AG09309 (cell line): ENCODE measurements around the gene DPP6.

ENCODE experiments used
- DNase-seq: peaks from one replicate; pipeline ENCODE4 v3.0.0-alpha.2; 2010; ENCODE audit warnings: low read depth
- H3K4me3 ChIP-seq: 2 replicates; pipeline ENCODE4 v1.5.1; 2011; ENCODE audit warnings: mild to moderate bottlenecking, low read depth, low read length, moderate library complexity; ENCODE audit not compliant: control insufficient read depth
- CTCF ChIP-seq: IDR thresholded peaks from 2 replicates; pipeline ENCODE4 v1.5.1; 2011; ENCODE audit warnings: mild to moderate bottlenecking, low read depth, low read length, inconsistent platforms; ENCODE audit not compliant: insufficient read depth, control insufficient read depth; ENCODE audit errors: missing control alignments

The DPP6 gene

DNA sequence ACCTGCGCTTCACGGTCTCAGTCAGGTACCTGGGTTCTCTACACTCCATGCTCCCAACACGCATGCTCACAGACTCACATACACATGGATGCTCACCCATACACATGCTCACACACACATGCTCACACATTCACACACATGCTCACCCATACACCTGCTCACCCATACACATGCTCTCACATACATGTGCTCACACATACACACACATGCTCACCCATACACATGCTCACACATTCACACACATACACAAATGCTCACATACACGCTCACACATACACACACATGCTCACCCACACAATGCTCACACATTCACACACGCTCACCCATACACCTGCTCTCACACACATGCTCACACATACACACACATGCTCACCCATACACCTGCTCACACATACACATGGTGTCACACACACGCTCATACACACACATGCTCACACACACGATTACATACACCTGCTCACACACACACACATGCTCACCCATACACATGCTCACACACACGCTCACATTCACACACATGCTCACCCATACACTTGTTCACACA is 830.8 kb downstream of the DPP6 start:
- no peak overlapping the region for H3K4me3 ChIP-seq
- DNase-seq: no peak
- no peak for TF ChIP-seq CTCF

- no peak for DNase-seq
- H3K4me3 ChIP-seq: no peak overlapping the region
- no peak for TF ChIP-seq CTCF
Observed at GRCh38 chr7:154884348-154884920, 832.2 kb downstream of the DPP6 start.

GRCh38 chr7:154886591-154886990 is 834.4 kb downstream of the DPP6 start:
- no peak for TF ChIP-seq CTCF
- no peak overlapping the region for H3K4me3 ChIP-seq
- no peak for DNase-seq

- no peak overlapping the region for H3K4me3 ChIP-seq
- no peak for DNase-seq
- no peak for TF ChIP-seq CTCF
Observed at GRCh38 chr7:154888690-154889089, 836.5 kb downstream of the DPP6 start.

DNA sequence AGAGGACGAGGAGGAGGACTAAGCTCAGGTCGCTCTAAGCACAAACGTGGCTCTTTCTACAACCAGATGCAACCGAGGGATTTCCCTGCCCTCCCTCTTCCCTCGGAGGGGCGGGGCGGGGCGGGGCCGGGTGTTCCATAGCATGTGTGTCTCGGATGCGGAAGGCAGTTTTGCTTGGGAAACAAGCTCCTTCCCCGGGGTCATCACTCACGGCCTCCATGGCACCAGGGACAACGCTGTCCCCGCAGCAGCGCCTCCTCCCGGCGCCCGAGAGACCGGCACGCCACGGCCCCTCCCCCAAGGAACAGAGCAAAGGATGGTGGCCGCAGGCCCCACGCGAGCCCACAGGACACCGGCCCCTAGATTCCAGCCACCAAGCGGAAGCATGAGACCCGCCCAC is 840.3 kb downstream of the DPP6 start:
- no peak overlapping the region for H3K4me3 ChIP-seq
- no peak for TF ChIP-seq CTCF
- DNase-seq: no peak

GRCh38 chr7:154896076-154896475 is 843.9 kb downstream of the DPP6 start:
- no peak for TF ChIP-seq CTCF
- DNase-seq: no peak
- no peak overlapping the region for H3K4me3 ChIP-seq
